Neural cell (in vitro differentiated cells): ENCODE measurements around the gene SEC16A. TPM values are rescaled to one million over a fixed set of nuclear protein-coding genes. Genes with fewer than 3 reads are reported as not detected.

ENCODE experiments used
- H2AFZ ChIP-seq: fragments of 200-600, 300-800 bp; sonication (generic), shearing (Covaris generic); 2 replicates; pipeline ENCODE4 v1.6.0; 2014; ENCODE audit warnings: low read depth, mild to moderate bottlenecking, antibody characterized with exemption, low read length, moderate library complexity
- H3F3A ChIP-seq: fragments of 200-600 bp; shearing (Covaris generic); 2 replicates; pipeline ENCODE4 v1.6.1; 2016; ENCODE audit warnings: mild to moderate bottlenecking, moderate library complexity, mixed read lengths, antibody characterized with exemption, low read length; ENCODE audit not compliant: insufficient read depth, poor library complexity, severe bottlenecking
- H3K27ac ChIP-seq: fragments of 200-600, 300-800 bp; sonication (generic), shearing (Covaris generic); 2 replicates; pipeline ENCODE4 v1.5.1; 2014; ENCODE audit warnings: mild to moderate bottlenecking, low read length, moderate library complexity
- H3K27me3 ChIP-seq: fragments of 300-800, 200-600 bp; sonication (generic), shearing (Covaris generic); 2 replicates; pipeline ENCODE4 v1.6.0; 2014; ENCODE audit warnings: mild to moderate bottlenecking, low read depth, low read length, moderate library complexity; ENCODE audit not compliant: insufficient read depth
- H3K36me3 ChIP-seq: fragments of 300-800, 200-600 bp; sonication (generic), shearing (Covaris generic); 2 replicates; pipeline ENCODE4 v1.5.1; 2014; ENCODE audit warnings: mild to moderate bottlenecking, antibody characterized with exemption, low read length, moderate library complexity; ENCODE audit not compliant: insufficient read depth
- H3K4me2 ChIP-seq: fragments of 300-800, 200-600 bp; sonication (generic), shearing (Covaris generic); 2 replicates; pipeline ENCODE4 v1.6.0; 2014; ENCODE audit warnings: mild to moderate bottlenecking, low read length
- H3K4me3 ChIP-seq: fragments of 300-800, 200-600 bp; sonication (generic), shearing (Covaris generic); 2 replicates; pipeline ENCODE4 v1.5.1; 2014; ENCODE audit warnings: mild to moderate bottlenecking, low read length, moderate library complexity
- H3K79me2 ChIP-seq: fragments of 200-600 bp; shearing (Covaris generic); replicated peaks from 2 replicates; pipeline ENCODE4 v1.6.0; 2014; ENCODE audit warnings: mild to moderate bottlenecking, low read length, moderate library complexity; ENCODE audit not compliant: insufficient read depth
- H3K9ac ChIP-seq: fragments of 300-800, 200-600 bp; sonication (generic), shearing (Covaris generic); 2 replicates; pipeline ENCODE4 v1.6.1; 2016; ENCODE audit warnings: mild to moderate bottlenecking, low read length, mixed read lengths
- H3K9me2 ChIP-seq: fragments of 200-600 bp; shearing (Covaris generic); 2 replicates; pipeline ENCODE4 v1.6.1; 2016; ENCODE audit warnings: mild to moderate bottlenecking, low read length, mixed read lengths; ENCODE audit not compliant: insufficient read depth
- H3K9me3 ChIP-seq: fragments of 200-600, 300-800 bp; sonication (generic), shearing (Covaris generic); 2 replicates; pipeline ENCODE4 v1.6.1; 2016; ENCODE audit warnings: mild to moderate bottlenecking, mixed run types, low read length, moderate library complexity, mixed read lengths
- H4K20me1 ChIP-seq: fragments of 200-600 bp; shearing (Covaris generic); 2 replicates; pipeline ENCODE4 v1.6.1; 2016; ENCODE audit warnings: mild to moderate bottlenecking, mixed run types; ENCODE audit not compliant: insufficient read depth
- CTCF ChIP-seq: fragments of 450-650 bp; IDR thresholded peaks from 2 replicates; pipeline ENCODE4 v1.5.1; 2014; ENCODE audit warnings: antibody characterized with exemption, mild to moderate bottlenecking, moderate library complexity; ENCODE audit not compliant: poor library complexity, severe bottlenecking
- EP300 ChIP-seq: fragments of 450-650 bp; conservative IDR thresholded peaks from 2 replicates; pipeline ENCODE4 v1.6.1; 2014; ENCODE audit warnings: antibody characterized with exemption, mild to moderate bottlenecking, moderate library complexity; ENCODE audit not compliant: poor library complexity, severe bottlenecking
- EZH2 ChIP-seq: fragments of 200-600, 300-800 bp; shearing (Covaris generic), sonication (generic); IDR thresholded peaks from 2 replicates; pipeline ENCODE4 v1.6.1; 2014; ENCODE audit warnings: antibody characterized with exemption, low read length, borderline replicate concordance, mild to moderate bottlenecking; ENCODE audit not compliant: insufficient read depth, poor library complexity, severe bottlenecking
- MXI1 ChIP-seq: fragments of 450-650 bp; conservative IDR thresholded peaks from 2 replicates; pipeline ENCODE4 v1.6.1; 2014; ENCODE audit warnings: antibody characterized with exemption, mild to moderate bottlenecking; ENCODE audit not compliant: poor library complexity, severe bottlenecking
- POLR2AphosphoS5 ChIP-seq: IDR thresholded peaks from 2 replicates; pipeline ENCODE4 v1.6.1; 2012
- RAD21 ChIP-seq: fragments of 450-650 bp; conservative IDR thresholded peaks from 2 replicates; pipeline ENCODE4 v1.6.1; 2014; ENCODE audit warnings: antibody characterized with exemption, mild to moderate bottlenecking, moderate library complexity
- REST ChIP-seq: IDR thresholded peaks from 2 replicates; pipeline ENCODE4 v1.6.1; 2012; ENCODE audit warnings: borderline replicate concordance
- SMC3 ChIP-seq: fragments of 450-650 bp; conservative IDR thresholded peaks from 2 replicates; pipeline ENCODE4 v1.6.1; 2014; ENCODE audit warnings: antibody characterized with exemption, mild to moderate bottlenecking, moderate library complexity; ENCODE audit not compliant: poor library complexity
- TAF1 ChIP-seq: IDR thresholded peaks from 2 replicates; pipeline ENCODE4 v1.6.1; 2012; ENCODE audit warnings: low read depth
- polyA plus RNA-seq: library from polyadenylated mRNA; depleted of rRNA; stranded (reverse); fragments of >200 nt; gene quantifications from 2 replicates; pipeline ENCODE4 v1.2.3, GENCODE V29; 2014

The SEC16A gene
- polyA plus RNA-seq, 1 donor from 2014 or later: 15.4 TPM

- no peaks in the 10 kb centered on the region for H3K36me3 ChIP-seq
- no peaks in the 10 kb centered on the region for H3K9me2 ChIP-seq
- no peaks in the 10 kb centered on the region for H3K9me3 ChIP-seq
- no peaks in the 10 kb centered on the region for H3K27me3 ChIP-seq
- H3K79me2 ChIP-seq: no peaks in the 10 kb centered on the region
- no peak for TF ChIP-seq REST
- no peak for TF ChIP-seq RAD21
- no peak for TF ChIP-seq MXI1
- TF ChIP-seq EP300: no peak
- no peak overlapping the region for H3K4me3 ChIP-seq
- H3K9ac ChIP-seq: no peak overlapping the region
- no peaks in the 10 kb centered on the region for H4K20me1 ChIP-seq
- H2AFZ ChIP-seq: no peak overlapping the region
- H3K27ac ChIP-seq: no peak overlapping the region
- no peak overlapping the region for H3K4me2 ChIP-seq
- no peaks in the 10 kb centered on the region for H3F3A ChIP-seq
Observed at GRCh38 chr9:136457326-136457725, 25.5 kb downstream of the SEC16A start.

- no peaks in the 10 kb centered on the region for H3K9me2 ChIP-seq
- no peak overlapping the region for H2AFZ ChIP-seq
- no peak for TF ChIP-seq SMC3
- no peak for TF ChIP-seq REST
- no peak for TF ChIP-seq RAD21
- TF ChIP-seq MXI1: no peak
- TF ChIP-seq EZH2: no peak
- no peak for TF ChIP-seq EP300
- TF ChIP-seq TAF1: no peak
- no peak for TF ChIP-seq CTCF
- no peak for TF ChIP-seq POLR2AphosphoS5
- H3F3A ChIP-seq: no peaks in the 10 kb centered on the region
- no peaks in the 10 kb centered on the region for H4K20me1 ChIP-seq
- H3K9ac ChIP-seq: no peak overlapping the region
- H3K4me2 ChIP-seq: no peak overlapping the region
- no peaks in the 10 kb centered on the region for H3K27me3 ChIP-seq
- H3K79me2 ChIP-seq: no peaks in the 10 kb centered on the region
- H3K4me3 ChIP-seq: no peak overlapping the region
- no peaks in the 10 kb centered on the region for H3K36me3 ChIP-seq
- H3K9me3 ChIP-seq: no peaks in the 10 kb centered on the region
- no peak overlapping the region for H3K27ac ChIP-seq
Observed at GRCh38 chr9:136456258-136456657, 26.6 kb downstream of the SEC16A start.
